Activated T-cell treated with anti-CD3 and anti-CD28 coated beads, Interleukin-2, amount 50 U/mL, for 72 hours (primary cell): ENCODE measurements around the gene TMEM108. TPM values are rescaled to one million over a fixed set of nuclear protein-coding genes. Genes with fewer than 3 reads are reported as not detected.

ENCODE experiments used
- ATAC-seq, 2 donors: fragments of 150-1000 bp; cut with Tn5 transposase; replicated peaks in 1 of 2; 2 replicates each; pipeline ENCODE4 v1.10.0; 2021; ENCODE audit warnings: moderate library complexity in 2 of 2, mild to moderate bottlenecking in 1 of 2
- DNase-seq, 2 donors: peaks; one replicate each; pipeline ENCODE4 v3.0.0; 2021 to 2022; ENCODE audit warnings: mixed read lengths in 1 of 2
- H3K27ac Mint-ChIP-seq: one replicate; pipeline ENCODE4 v1.8.0; 2022; ENCODE audit warnings: mild to moderate bottlenecking, moderate library complexity, mixed read lengths
- H3K27me3 Mint-ChIP-seq: one replicate; pipeline ENCODE4 v1.8.0; 2022; ENCODE audit warnings: low read depth, mixed read lengths
- H3K36me3 Mint-ChIP-seq, 2 donors: one replicate each; pipeline ENCODE4 v1.8.0; 2022; ENCODE audit warnings: mixed read lengths in 2 of 2, mild to moderate bottlenecking in 1 of 2; ENCODE audit not compliant: insufficient read depth in 2 of 2
- H3K4me1 Mint-ChIP-seq: one replicate; pipeline ENCODE4 v1.8.0; 2022; ENCODE audit warnings: low read depth, mixed read lengths
- H3K4me3 Mint-ChIP-seq, 2 donors: one replicate each; pipeline ENCODE4 v1.8.0; 2022; ENCODE audit warnings: mild to moderate bottlenecking in 2 of 2, mixed read lengths in 2 of 2, moderate library complexity in 2 of 2
- H3K9me3 Mint-ChIP-seq, 2 donors: one replicate each; pipeline ENCODE4 v1.8.0; 2022; ENCODE audit warnings: mixed read lengths in 2 of 2
- total RNA-seq, 2 donors: library from RNA; stranded (reverse); gene quantifications; one replicate each; pipeline ENCODE4 v1.2.3, GENCODE V29; 2022

Gene TMEM108
- total RNA-seq, 2 donors from 2014 or later, result 0.12 TPM; not detected in 1

DNA sequence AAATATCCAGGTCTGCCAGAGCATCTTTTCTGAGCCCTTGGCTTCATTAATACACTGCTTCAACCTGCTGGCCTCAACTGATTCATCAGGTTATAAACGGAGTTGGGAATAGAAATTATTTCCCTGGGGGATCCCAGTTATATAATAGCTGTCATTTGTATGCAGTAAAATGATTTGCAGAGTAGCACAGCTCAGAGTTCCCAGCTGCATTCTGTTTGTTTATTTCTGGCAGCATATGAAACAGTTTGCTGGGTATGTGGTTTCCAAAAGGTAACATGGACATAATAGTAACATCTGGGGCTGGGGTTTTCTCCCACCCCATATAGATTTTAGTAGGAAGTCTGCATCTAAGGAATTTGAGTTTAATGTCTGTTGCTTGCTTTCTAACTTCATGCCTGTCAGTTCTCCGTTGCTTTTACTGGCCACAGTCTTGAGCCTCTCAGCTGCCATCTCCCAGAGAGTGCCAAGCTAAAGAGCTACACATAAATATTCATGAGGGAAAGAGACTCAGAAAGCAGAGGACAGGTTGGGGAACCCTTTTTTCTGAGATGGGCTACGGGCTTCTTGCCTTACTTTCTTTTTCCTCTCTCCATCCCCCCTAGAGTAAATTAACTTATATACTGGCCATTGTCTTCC is 124.6 kb downstream of the TMEM108 start:
- Mint-ChIP-seq H3K4me1 (no peaks in the 10 kb centered on the region), H3K27me3 (no peaks in the 10 kb centered on the region), H3K4me3 (no peak overlapping the region), H3K9me3 (peaks cover 0 to 3% of the 10 kb centered on the region in 2 donors), H3K27ac (no peak overlapping the region), H3K36me3 (no peaks in the 10 kb centered on the region)
- ATAC-seq (no peak), DNase-seq (no peak)

DNA sequence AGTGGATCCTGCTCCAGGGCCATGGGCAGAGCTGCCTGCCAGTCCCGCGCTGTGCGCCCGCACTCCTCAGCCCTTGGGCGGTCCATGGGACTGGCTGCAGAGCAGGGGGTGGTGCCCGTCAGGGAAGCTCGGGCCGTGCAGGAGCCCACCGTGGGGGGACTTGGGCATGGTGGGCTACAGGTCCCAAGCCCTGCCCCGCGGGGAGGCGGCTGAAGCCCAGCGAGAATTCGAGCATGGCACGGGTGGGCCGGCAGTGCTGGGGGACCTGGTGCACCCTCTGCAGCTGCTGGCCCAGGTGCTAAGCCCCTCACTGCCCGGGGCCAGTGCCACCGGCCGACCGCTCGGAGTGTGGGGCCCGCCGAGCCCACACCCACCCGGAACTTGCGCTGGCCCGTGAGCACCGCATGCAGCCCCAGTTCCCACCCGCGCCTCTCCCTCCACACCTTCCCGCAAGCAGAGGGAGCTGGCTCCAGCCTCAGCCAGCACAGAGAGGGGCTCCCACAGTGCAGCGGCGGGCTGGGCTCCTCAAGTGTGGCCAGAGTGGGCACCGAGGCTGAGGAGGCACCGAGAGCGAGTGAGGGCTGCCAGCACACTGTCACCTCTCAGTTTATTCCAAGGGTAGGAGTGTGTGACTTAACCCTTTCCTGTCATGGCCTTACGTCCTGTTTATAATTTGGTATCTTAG is 129.3 kb downstream of the TMEM108 start:
- no peaks in the 10 kb centered on the region for H3K9me3 Mint-ChIP-seq
- ATAC-seq (no peak), DNase-seq (no peak)
- H3K36me3 Mint-ChIP-seq, result no peaks in the 10 kb centered on the region
- H3K27ac Mint-ChIP-seq, result no peak overlapping the region
- H3K27me3 Mint-ChIP-seq, result peaks cover 9% of the 10 kb centered on the region
- no peak overlapping the region for H3K4me3 Mint-ChIP-seq
- no peaks in the 10 kb centered on the region for H3K4me1 Mint-ChIP-seq

DNA sequence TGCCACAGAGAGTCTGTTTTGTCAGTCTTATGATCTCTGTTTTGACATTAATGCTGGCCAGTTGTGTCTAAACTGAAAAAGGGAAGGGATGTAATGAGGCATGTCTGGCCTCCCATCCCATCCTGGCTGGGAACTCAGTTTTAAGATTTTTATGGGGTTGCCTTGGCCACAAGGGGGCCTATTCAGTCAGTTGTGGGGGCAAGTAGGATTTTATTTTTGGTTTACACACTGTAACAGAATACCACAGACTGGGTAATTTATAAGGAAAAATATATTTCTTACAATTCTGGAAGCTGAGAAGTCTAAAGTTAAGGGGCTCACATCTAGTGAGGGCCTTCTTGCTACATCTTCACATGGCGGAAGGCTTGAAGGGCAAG is 129.8 kb downstream of the TMEM108 start:
- Mint-ChIP-seq H3K27me3 (peaks cover 9% of the 10 kb centered on the region), H3K27ac (no peak overlapping the region), H3K9me3 (no peaks in the 10 kb centered on the region), H3K36me3 (no peaks in the 10 kb centered on the region), H3K4me1 (no peaks in the 10 kb centered on the region), H3K4me3 (no peak overlapping the region)
- no peak for DNase-seq
- ATAC-seq, result no peak

DNA sequence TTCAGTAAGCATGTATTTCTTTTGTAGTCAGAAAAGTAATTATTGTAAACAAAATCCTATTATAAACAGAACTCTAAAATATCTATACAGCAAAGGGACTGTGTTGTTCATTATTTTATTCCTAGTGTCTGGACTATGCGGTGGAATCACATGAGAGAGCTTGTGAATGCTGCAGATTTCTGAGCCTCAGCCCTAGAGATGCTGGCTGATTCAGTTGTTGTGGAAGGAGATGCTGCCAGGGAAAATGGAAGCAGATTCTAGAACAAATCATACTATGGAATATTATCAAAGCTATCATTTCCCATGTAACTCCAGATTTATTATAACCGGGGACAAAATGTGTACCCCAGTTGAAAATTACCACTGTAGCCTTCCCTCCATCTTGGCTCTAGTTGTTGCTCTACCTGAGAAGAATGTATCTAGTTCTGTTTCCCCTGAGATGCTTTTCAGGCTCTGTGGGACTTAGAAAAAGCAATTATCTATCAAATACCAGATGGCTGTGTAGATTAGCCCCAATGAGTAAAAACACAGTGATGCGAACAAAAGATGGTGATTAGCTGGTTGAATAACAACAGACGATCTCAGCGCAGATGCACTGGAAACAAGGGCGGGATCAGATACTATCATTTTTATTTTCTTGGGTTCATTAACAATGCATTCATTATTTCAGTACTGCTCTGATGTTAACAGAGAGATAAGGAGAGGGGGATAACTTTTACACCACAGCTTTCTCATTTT is 131.3 kb downstream of the TMEM108 start:
- no peaks in the 10 kb centered on the region for H3K4me1 Mint-ChIP-seq
- H3K36me3 Mint-ChIP-seq, result no peaks in the 10 kb centered on the region
- H3K27me3 Mint-ChIP-seq, result peaks cover 9% of the 10 kb centered on the region

DNA sequence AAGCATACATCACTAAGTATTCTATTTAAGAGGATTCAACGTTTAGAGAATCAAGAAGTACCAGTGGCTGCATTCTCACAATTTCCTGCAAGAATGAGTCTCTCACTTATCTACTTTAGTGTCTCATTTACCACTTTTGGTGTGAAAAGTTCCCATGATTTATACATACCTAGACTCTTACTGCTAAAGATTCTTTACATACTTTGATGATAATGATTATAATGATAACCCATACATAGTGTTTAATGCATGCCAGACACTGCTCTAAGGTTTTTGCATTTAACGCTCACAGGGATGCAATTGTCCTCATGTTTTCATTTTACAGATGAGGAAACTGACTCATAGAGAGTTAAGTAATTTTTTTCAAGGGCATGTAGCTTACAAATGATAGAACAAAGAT is 133.6 kb downstream of the TMEM108 start:
- H3K36me3 Mint-ChIP-seq, result no peaks in the 10 kb centered on the region
- DNase-seq, result no peak
- no peak overlapping the region for H3K27ac Mint-ChIP-seq
- peaks cover 2 to 4% of the 10 kb centered on the region in 2 donors for H3K9me3 Mint-ChIP-seq
- H3K4me3 Mint-ChIP-seq, result no peak overlapping the region
- no peak for ATAC-seq
- no peaks in the 10 kb centered on the region for H3K4me1 Mint-ChIP-seq
- peaks cover 9% of the 10 kb centered on the region for H3K27me3 Mint-ChIP-seq

More for the DNA sequence above, 131.3 kb downstream of the TMEM108 start:
- DNase-seq (no peak), ATAC-seq (no peak)
- no peak overlapping the region for H3K27ac Mint-ChIP-seq
- no peaks in the 10 kb centered on the region for H3K9me3 Mint-ChIP-seq
- no peak overlapping the region for H3K4me3 Mint-ChIP-seq

DNA sequence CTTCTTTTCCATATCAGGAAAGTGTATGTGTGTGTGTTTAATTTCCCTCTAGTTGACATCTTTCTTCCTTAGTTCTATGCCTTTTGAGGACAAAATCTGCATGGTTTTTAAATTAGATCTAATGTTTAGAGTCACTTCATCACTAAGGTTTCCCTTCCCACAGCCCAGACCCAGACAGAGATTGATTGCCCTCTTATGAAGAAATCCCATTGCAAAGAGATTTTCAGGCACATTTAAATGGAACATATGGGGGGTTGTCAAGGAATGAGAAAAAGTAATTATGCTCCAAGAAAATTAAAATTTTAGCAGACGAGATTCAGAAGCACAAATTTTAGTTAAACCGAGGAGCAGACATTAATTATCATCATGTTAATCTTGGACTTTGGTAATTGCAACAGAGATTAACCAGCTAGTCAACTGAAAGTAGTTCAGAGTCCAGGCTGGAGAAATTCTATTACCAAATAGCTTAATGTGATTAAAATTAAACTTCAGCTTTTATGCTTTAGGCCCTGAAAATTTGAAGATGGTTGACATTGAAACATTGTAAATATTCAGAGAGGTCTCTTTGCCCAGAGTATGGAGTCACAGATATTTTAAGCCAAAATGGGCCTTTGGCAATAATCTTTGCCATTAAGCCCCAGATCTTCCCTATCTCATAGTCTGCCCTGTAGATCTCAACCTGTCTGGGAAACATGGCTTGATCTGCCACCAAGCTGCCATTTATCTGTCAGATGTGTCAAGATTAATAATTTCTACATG is 143.4 kb downstream of the TMEM108 start:
- no peak for DNase-seq
- H3K9me3 Mint-ChIP-seq, result peaks cover 0 to under 1% of the 10 kb centered on the region in 2 donors
- ATAC-seq, result no peak
- no peaks in the 10 kb centered on the region for H3K36me3 Mint-ChIP-seq
- no peak overlapping the region for H3K27ac Mint-ChIP-seq
- no peak overlapping the region for H3K4me3 Mint-ChIP-seq
- H3K4me1 Mint-ChIP-seq, result no peaks in the 10 kb centered on the region
- H3K27me3 Mint-ChIP-seq, result peaks cover 6% of the 10 kb centered on the region

DNA sequence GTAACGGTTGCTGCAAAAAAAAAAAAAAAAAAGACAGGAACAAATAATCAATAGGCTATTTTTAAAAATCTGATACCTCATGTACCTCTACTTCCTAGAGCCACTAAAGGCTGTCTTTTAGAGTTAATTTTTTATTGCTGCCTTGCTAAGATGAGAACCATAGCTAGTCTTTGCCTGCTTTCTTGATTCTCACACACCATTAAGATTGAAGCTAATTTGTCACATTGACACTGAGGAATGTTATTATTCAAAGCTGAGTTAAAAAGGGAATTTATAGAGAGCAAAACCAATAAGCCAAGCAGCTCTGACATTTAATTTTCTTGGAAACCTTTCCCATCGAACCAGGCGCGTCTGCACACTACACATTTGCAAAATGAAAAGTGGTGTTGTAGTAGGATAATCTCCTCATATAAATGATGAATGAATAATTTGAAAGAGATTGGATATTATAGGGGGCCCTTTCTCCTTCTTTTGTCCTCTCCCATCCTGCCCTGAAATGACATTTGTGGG is 149.7 kb downstream of the TMEM108 start:
- H3K4me3 Mint-ChIP-seq, result no peak overlapping the region
- H3K27me3 Mint-ChIP-seq, result peaks cover 34% of the 10 kb centered on the region
- no peaks in the 10 kb centered on the region for H3K9me3 Mint-ChIP-seq
- no peaks in the 10 kb centered on the region for H3K36me3 Mint-ChIP-seq
- no peak for ATAC-seq
- no peaks in the 10 kb centered on the region for H3K4me1 Mint-ChIP-seq
- DNase-seq, result no peak
- H3K27ac Mint-ChIP-seq, result no peak overlapping the region

DNA sequence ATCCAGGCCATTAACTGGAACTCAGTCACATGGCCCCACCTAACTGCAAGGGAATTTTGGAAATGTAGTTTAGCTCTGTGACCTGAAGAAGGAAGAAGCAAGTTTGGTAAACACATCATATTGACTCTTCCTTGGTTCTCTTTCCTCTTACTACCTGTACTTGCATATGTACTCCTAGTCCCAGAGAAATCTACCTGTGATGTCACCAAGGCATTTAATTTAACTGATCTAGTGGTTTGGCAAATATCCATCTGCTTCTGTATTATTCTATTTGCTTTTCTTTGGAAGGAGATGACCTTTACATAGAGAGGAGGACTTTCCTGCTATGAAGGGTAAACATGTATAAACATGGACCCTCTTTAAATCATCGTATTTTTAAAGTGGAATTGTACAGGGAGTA is 150.8 kb downstream of the TMEM108 start:
- H3K9me3 Mint-ChIP-seq, result no peaks in the 10 kb centered on the region
- no peak for ATAC-seq
- H3K4me3 Mint-ChIP-seq, result no peak overlapping the region
- DNase-seq, result no peak
- H3K27me3 Mint-ChIP-seq, result peaks cover 35% of the 10 kb centered on the region
- no peaks in the 10 kb centered on the region for H3K4me1 Mint-ChIP-seq
- no peak overlapping the region for H3K27ac Mint-ChIP-seq
- no peaks in the 10 kb centered on the region for H3K36me3 Mint-ChIP-seq

DNA sequence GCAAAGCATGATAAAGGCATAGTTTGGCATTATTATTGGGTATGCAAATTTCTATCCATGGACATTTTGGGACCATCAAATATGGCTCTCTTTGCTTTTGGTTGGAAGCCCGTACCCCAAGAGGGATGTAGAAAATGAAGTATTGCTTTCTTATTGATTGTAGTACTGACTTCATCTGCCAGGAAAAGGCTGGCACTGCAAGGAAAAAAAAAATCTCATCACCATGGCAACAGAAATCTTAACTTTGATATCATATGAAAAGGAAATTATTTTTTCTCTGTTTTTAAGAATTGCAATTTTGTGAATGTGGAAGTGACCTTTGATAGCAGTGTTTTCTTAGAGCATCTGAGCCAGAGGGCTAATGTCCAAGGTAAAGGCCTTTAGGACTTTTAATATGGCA is 151.7 kb downstream of the TMEM108 start:
- H3K9me3 Mint-ChIP-seq, result no peaks in the 10 kb centered on the region
- H3K27me3 Mint-ChIP-seq, result peaks cover 35% of the 10 kb centered on the region
- ATAC-seq (no peak), DNase-seq (no peak)
- no peaks in the 10 kb centered on the region for H3K4me1 Mint-ChIP-seq
- no peak overlapping the region for H3K4me3 Mint-ChIP-seq
- H3K27ac Mint-ChIP-seq, result no peak overlapping the region
- no peaks in the 10 kb centered on the region for H3K36me3 Mint-ChIP-seq

DNA sequence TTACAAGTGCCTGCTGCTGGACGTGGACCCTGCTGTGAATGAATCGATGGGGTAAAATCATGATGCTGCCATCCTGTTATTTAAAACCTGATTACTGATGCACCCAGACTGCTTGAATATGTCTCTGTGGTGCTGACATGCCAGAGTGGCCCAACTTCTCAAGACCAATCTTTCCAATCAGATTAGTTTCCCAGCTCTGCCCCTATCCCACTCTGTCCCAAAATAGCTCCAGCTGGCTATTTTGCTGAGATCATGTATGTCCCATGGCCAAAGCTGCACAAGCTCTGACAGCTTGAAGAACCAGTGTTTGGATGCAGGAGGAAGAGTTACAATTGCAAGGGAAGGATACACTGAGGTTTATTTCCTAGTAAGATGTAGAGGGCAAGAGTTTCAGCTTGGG is 153.6 kb downstream of the TMEM108 start:
- H3K9me3 Mint-ChIP-seq, result no peaks in the 10 kb centered on the region
- H3K4me3 Mint-ChIP-seq, result no peak overlapping the region
- no peak overlapping the region for H3K27ac Mint-ChIP-seq
- no peaks in the 10 kb centered on the region for H3K36me3 Mint-ChIP-seq
- ATAC-seq (no peak), DNase-seq (no peak)
- no peaks in the 10 kb centered on the region for H3K4me1 Mint-ChIP-seq
- H3K27me3 Mint-ChIP-seq, result peaks cover 26% of the 10 kb centered on the region

DNA sequence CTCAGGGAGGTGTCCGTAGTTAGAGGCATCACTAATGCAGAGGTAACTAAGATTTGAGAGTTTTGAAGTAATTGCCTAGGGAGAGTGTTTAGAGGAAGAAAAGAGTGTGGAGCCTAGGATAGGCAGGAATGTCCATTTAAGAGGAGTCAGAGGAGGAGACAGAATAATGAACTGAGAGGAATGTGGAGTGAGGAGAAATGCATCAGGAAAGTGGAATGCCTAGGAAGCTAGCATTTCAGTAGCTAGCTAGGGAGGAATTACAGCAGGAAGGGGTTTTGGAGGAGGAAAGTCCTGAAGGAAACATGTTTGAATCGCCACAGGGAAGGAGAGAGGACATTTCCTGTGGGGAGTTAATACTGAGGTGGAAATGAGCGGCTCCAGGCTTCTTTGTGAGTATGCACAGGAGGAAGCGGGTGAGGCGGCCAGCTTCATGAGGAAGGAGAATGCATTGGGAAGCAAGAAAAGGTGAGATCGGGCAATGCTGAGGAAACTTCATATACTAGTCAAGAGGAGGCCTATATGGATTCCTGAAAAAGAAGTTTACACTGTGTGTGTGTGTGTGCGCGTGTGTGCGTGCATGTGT is 154.3 kb downstream of the TMEM108 start:
- Mint-ChIP-seq H3K9me3 (no peaks in the 10 kb centered on the region), H3K27ac (no peak overlapping the region), H3K27me3 (peaks cover 24% of the 10 kb centered on the region), H3K36me3 (no peaks in the 10 kb centered on the region), H3K4me1 (no peaks in the 10 kb centered on the region), H3K4me3 (no peak overlapping the region)
- ATAC-seq, result no peak
- DNase-seq, result no peak

DNA sequence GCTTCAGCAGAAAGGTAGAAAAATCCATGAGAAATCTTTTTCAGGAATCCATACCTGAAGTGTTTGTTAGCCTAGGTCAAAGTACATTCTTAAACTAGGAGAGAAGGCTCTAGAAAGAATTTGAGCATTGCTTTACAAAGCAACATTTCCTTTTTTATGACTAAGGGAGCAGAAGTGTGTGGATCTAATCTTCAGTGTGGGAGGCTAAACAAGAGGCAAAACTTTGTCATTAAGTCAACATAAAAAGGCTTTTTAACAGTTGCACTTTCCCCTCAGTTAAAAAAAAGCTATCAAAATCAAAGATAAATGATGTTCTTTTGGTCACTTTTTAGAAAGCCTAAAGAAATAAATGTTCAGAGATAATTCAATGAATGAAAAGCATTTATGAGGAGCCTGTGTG is 154.8 kb downstream of the TMEM108 start:
- no peaks in the 10 kb centered on the region for H3K4me1 Mint-ChIP-seq
- H3K36me3 Mint-ChIP-seq, result no peaks in the 10 kb centered on the region
- DNase-seq (no peak), ATAC-seq (no peak)
- no peaks in the 10 kb centered on the region for H3K9me3 Mint-ChIP-seq
- no peak overlapping the region for H3K4me3 Mint-ChIP-seq
- H3K27me3 Mint-ChIP-seq, result peaks cover 24% of the 10 kb centered on the region
- no peak overlapping the region for H3K27ac Mint-ChIP-seq
